ENCODE results near the gene NPEPL1. TPM values are rescaled to one million over a fixed set of nuclear protein-coding genes. Genes with fewer than 3 reads are reported as not detected.
"Not testable (repeated sequence)": the region's sequence is repeated elsewhere in the genome, so short reads cannot be mapped to it uniquely, and the experiment has no call there.

NPEPL1 gene
- total RNA-seq, 1 donor from 2014 or later: 31.3 TPM

- peak; percentile 15 for TF ChIP-seq CTCF (IDR thresholded peaks at IDR 0.05)
- Mint-ChIP-seq H3K9me3 (ENCODE audit: low read depth) (no peaks in the 10 kb centered on the region), H3K27me3 (ENCODE audit: low read depth) (no peaks in the 10 kb centered on the region), H3K27ac (ENCODE audit: unreplicated experiment) (peak overlapping the region; percentile 81), H3K4me3 (ENCODE audit: unreplicated experiment) (no peak overlapping the region), H3K36me3 (ENCODE audit: low read depth) (no peaks in the 10 kb centered on the region), H3K4me1 (ENCODE audit: low read depth) (peaks cover 34% of the 10 kb centered on the region)
- DNase-seq (ENCODE audit: low spot score): no peak
These were observed 45.3 kb upstream of the NPEPL1 start for GRCh38 chr20:58647162-58647795.

- TF ChIP-seq CTCF (IDR thresholded peaks at IDR 0.05): no peak
- no peaks in the 10 kb centered on the region for H3K27me3 Mint-ChIP-seq (ENCODE audit: low read depth)
- H3K4me1 Mint-ChIP-seq (ENCODE audit: low read depth): peaks cover 39% of the 10 kb centered on the region
- DNase-seq (ENCODE audit: low spot score): no peak
- no peaks in the 10 kb centered on the region for H3K9me3 Mint-ChIP-seq (ENCODE audit: low read depth)
- H3K27ac Mint-ChIP-seq (ENCODE audit: unreplicated experiment): peak overlapping the region; percentile 81
- no peaks in the 10 kb centered on the region for H3K36me3 Mint-ChIP-seq (ENCODE audit: low read depth)
- H3K4me3 Mint-ChIP-seq (ENCODE audit: unreplicated experiment): no peak overlapping the region
These were observed 44.7 kb upstream of the NPEPL1 start for GRCh38 chr20:58647796-58648501.

GRCh38 chr20:58648502-58648825 is 44.1 kb upstream of the NPEPL1 start:
- not testable (repeated sequence) for H3K9me3 Mint-ChIP-seq (ENCODE audit: low read depth); H3K4me3 Mint-ChIP-seq (ENCODE audit: unreplicated experiment); H3K27me3 Mint-ChIP-seq (ENCODE audit: low read depth); H3K27ac Mint-ChIP-seq (ENCODE audit: unreplicated experiment); H3K36me3 Mint-ChIP-seq (ENCODE audit: low read depth); DNase-seq (ENCODE audit: low spot score)
- H3K4me1 Mint-ChIP-seq (ENCODE audit: low read depth): peaks cover 45% of the 10 kb centered on the region

GRCh38 chr20:58649288-58650180 is 43.1 kb upstream of the NPEPL1 start:
- DNase-seq (ENCODE audit: low spot score): no peak

GRCh38 chr20:58650181-58650775 is 42.3 kb upstream of the NPEPL1 start:
- peak overlapping the region; percentile 99 for H3K27ac Mint-ChIP-seq (ENCODE audit: unreplicated experiment)
- peak overlapping the region; percentile 96 for H3K4me3 Mint-ChIP-seq (ENCODE audit: unreplicated experiment)
- no peaks in the 10 kb centered on the region for H3K36me3 Mint-ChIP-seq (ENCODE audit: low read depth)
- peaks cover 43% of the 10 kb centered on the region for H3K4me1 Mint-ChIP-seq (ENCODE audit: low read depth)
- H3K9me3 Mint-ChIP-seq (ENCODE audit: low read depth): no peaks in the 10 kb centered on the region
- no peak for TF ChIP-seq CTCF (IDR thresholded peaks at IDR 0.05)
- H3K27me3 Mint-ChIP-seq (ENCODE audit: low read depth): no peaks in the 10 kb centered on the region
- DNase-seq (ENCODE audit: low spot score): no peak

More at GRCh38 chr20:58649288-58650180, 43.1 kb upstream of the NPEPL1 start:
- H3K27me3 Mint-ChIP-seq (ENCODE audit: low read depth): no peaks in the 10 kb centered on the region
- peaks cover 46% of the 10 kb centered on the region for H3K4me1 Mint-ChIP-seq (ENCODE audit: low read depth)
- TF ChIP-seq CTCF (IDR thresholded peaks at IDR 0.05): no peak
- no peaks in the 10 kb centered on the region for H3K9me3 Mint-ChIP-seq (ENCODE audit: low read depth)
- H3K4me3 Mint-ChIP-seq (ENCODE audit: unreplicated experiment): peak overlapping the region; percentile 44
- H3K27ac Mint-ChIP-seq (ENCODE audit: unreplicated experiment): no peak overlapping the region
- no peaks in the 10 kb centered on the region for H3K36me3 Mint-ChIP-seq (ENCODE audit: low read depth)
